Adipocyte (in vitro differentiated cells): ENCODE data around the gene TKTL2.
"Not testable (repeated sequence)": the region's sequence is repeated elsewhere in the genome, so short reads cannot be mapped to it uniquely, and the experiment has no call there.

Source experiments
- DNase-seq: peaks from one replicate; pipeline ENCODE4 v3.0.0-alpha.2; 2015; ENCODE audit warnings: low read depth
- H3K27me3 ChIP-seq: replicated peaks from 2 replicates; pipeline ENCODE4 v1.7.0; 2013; ENCODE audit warnings: mild to moderate bottlenecking, low read length, moderate library complexity; ENCODE audit not compliant: control insufficient read depth, insufficient read depth
- H3K36me3 ChIP-seq: 2 replicates; pipeline ENCODE4 v1.7.0; 2013; ENCODE audit warnings: low read length, mild to moderate bottlenecking, moderate library complexity; ENCODE audit not compliant: control insufficient read depth, insufficient read depth, severe bottlenecking
- H3K4me1 ChIP-seq: 2 replicates; pipeline ENCODE4 v1.7.0; 2013; ENCODE audit warnings: mild to moderate bottlenecking, low read length, moderate library complexity; ENCODE audit not compliant: control insufficient read depth, insufficient read depth
- H3K4me3 ChIP-seq: 2 replicates; pipeline ENCODE4 v1.7.0; 2013; ENCODE audit warnings: mild to moderate bottlenecking, low read length, moderate library complexity
- H3K9ac ChIP-seq: 2 replicates; pipeline ENCODE4 v1.7.0; 2013; ENCODE audit warnings: mild to moderate bottlenecking, low read length, moderate library complexity
- H3K9me3 ChIP-seq: 2 replicates; pipeline ENCODE4 v1.7.0; 2013; ENCODE audit warnings: mild to moderate bottlenecking, low read length, moderate library complexity; ENCODE audit not compliant: control insufficient read depth

Gene TKTL2

DNA sequence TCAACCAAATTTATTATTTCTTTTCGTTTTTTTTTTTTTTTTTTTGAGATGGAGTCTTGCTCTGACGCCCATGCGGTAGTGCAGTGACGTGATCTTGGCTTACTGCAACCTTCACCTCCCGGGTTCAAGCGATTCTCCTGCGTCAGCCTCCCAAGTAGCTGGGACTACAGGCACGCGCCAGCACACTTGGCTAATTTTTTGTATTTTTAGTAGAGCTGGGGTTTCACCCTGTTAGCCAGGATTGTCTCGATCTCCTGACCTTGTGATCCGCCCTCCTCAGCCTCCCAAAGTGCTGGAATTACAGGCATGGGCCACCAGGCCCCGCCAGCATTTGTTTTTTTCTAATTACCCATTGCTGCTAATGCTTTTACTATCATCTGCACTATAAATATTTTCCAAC is 26.5 kb downstream of the TKTL2 start:
- H3K27me3 ChIP-seq, H3K4me1 ChIP-seq, H3K4me3 ChIP-seq, H3K36me3 ChIP-seq, DNase-seq, H3K9ac ChIP-seq, H3K9me3 ChIP-seq: not testable (repeated sequence)

GRCh38 chr4:163440040-163440439 is 33.5 kb downstream of the TKTL2 start:
- Histone ChIP-seq H3K9ac (no peak overlapping the region), H3K4me1 (no peaks in the 10 kb centered on the region), H3K4me3 (no peak overlapping the region), H3K27me3 (no peaks in the 10 kb centered on the region), H3K36me3 (no peaks in the 10 kb centered on the region), H3K9me3 (no peaks in the 10 kb centered on the region)
- DNase-seq: no peak
